ENCODE measurements around the gene PEX11A.

Gene PEX11A

DNA sequence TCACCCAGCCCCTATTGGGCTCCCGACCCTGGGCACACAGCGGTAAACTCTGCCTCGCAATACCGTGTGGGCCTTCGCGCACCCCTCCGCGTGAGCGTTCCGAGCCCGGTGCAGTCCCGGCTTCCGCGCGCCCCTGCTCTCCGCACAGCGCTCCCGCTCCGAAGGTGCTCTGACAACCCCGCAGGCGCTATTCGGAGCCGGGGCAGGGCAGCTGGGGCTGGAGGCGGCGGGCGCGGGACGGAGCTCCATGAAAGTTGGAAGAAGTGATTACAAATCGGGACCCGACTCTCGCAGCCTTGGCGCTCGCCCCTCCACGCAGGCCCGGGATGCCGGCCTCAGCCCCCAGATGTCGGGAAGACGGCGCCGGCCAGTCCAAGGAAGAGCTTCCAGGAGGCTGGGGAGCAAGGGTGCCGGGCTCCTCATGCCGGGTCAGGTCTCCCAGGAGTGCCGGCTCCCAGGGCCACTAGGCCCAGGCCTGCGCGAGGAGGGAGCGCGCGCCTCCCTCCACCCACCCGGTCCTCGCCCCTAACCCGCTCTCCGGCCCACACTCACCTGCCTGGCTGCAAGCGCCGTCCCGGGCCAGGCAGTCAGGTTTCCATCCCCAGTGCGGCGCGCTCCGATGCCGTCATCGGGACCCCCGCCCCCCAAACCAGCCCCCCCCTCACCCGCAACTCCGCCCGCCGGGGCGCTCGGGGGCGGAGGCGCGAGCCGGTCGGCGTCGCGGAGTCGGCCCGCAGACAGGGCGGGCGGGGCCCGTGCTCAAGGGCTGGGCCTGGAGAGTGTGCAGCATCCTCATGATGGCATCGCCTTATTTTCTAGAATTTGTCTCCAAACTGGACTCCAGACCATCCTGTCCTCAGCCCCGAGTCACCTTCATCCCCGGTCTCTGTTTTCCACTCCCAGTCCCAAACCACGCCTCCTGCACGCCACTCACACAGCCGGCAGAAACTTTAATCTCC, 35.4 kb downstream of the PEX11A start, which contains the start of gene KIF7:
TSS of gene KIF7 (minus strand) at position 621 of the 959 bp plus-strand sequence. CDS start 2,537 bp downstream, outside the sequence.
- no peak for DNase-seq (ENCODE audit: low read depth)

DNA sequence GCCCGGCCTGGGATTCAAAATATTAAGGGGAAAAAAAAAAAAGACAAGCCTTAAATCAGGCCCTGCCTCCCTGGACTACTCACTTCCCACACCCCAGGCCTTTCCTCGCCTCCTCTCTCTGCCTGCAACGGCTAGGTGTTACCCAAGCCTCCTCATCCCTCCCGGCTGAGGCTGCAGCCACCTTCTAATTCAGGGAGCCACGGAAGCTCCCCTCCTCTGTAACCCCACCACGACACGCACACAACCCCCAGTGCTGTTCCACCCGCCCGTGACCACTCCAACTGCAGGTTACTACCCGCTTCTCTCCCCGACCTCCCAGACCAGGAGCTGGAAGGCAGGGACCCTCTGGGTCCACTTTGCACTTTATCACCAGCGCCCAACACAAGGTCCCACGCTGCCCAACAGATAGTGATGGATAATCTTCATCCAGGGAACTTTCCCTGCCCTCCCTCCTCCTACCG, 36.2 kb downstream of the PEX11A start:
- DNase-seq (ENCODE audit: low read depth): no peak

DNA sequence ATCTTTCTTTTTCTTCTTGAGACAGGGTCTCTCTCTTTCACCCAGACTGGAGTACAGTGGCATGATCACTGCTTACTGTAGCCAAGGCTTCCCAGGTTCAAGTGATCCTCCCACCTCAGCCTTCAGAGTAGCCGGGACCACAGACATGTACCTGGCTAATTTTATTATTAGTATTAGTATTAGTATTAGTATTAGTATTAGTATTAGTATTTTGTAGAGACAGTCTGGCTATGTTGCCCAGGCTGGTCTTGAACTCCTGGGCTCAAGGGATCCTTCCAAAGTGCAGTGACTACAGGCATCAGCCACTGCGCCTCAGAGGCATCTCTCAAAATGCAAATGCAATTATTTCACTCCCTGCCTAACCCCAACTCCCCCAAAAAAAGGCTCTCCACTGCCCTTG, 37.0 kb downstream of the PEX11A start:
- no peak for DNase-seq (ENCODE audit: low read depth)

DNA sequence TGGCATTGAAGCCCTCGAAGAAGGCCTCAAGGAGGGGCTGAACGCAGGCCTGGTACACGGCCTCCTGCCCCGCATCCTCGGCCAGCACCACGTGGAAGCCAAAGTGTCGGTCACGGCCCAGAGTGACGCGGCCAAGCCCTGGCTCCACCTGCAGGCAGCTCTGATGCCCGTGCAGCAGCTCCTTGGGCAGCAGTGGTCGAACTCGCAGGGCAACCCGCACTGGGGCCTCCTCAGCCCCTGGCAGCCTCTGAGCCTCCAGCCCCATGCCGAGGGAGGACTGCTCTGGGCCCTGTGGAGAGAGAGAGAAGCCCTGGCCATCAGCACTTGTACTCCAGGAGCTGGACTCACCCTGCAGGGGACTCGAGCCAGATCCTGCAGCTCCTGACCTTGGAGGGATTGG, 37.9 kb downstream of the PEX11A start:
- no peak for DNase-seq (ENCODE audit: low read depth)

DNA sequence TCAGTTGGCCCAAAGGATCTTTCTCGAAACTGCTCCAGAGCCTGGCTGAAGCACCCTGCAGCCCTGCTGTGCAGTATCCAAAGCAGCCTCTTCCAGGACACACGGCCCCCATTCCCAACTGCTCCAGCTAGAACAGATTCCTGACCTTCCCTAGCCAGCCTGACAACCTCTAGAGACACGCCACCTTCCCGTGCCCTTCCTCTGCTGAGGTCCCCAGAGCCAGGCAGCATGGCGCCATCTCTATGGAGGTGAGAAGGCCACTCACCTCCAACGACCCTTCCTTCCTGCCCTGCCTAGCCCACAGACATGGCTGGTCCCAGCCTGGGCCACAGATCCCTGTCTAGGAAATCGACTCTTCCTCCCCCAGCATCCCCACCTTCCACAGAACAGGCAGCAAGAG, 38.4 kb downstream of the PEX11A start:
- no peak for DNase-seq (ENCODE audit: low read depth)

DNA sequence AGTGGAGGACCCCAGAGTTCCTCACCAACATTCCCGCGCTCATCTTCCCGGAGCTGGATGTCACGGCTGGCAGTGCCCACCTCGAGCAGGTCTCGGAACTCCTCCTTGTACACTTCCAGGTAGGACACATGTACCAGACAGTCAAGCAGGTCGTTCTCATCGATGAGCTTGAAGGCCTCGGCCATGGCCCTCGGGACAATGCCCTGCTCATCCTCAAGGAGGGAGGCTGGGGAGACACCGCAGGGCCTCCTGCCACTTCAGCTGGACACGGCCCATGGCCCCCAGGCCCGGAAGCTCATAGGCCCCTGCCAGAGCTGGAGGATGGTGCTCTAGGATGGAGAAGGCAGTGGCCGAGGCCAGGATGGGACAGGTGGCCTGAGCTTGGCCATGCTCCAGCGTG, 40.8 kb downstream of the PEX11A start:
- DNase-seq (ENCODE audit: low read depth): no peak

DNA sequence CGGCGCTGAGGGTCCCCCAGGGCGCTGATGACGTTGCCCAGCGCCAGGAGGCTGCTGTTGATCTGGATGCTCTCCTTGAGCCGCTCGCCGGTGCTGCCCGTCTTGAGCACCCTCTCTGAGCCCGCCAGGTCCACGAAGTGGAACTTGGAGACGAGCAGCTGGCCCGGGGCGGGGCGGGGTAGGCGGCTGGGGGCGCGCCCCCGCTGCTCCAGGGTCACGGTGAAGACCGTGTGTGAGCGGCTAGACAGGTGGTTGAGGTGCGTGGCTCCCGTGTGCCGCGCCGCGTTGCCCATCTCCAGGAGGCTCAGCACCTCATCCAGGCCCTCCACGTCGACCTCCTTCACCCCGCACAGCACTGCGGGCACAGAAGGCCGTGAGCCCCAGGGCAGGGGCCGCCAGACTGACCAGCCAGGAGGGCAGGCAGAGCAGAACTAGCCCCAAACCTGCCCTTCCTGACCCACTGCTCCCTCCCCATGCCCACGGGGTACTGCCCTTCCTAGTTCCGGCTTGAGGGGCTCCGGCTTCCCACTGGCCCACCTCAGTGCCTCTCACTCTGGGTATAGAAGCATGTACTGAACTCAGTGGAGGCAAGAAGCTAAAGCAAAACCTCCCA, 41.4 kb downstream of the PEX11A start:
- no peak for DNase-seq (ENCODE audit: low read depth)

DNA sequence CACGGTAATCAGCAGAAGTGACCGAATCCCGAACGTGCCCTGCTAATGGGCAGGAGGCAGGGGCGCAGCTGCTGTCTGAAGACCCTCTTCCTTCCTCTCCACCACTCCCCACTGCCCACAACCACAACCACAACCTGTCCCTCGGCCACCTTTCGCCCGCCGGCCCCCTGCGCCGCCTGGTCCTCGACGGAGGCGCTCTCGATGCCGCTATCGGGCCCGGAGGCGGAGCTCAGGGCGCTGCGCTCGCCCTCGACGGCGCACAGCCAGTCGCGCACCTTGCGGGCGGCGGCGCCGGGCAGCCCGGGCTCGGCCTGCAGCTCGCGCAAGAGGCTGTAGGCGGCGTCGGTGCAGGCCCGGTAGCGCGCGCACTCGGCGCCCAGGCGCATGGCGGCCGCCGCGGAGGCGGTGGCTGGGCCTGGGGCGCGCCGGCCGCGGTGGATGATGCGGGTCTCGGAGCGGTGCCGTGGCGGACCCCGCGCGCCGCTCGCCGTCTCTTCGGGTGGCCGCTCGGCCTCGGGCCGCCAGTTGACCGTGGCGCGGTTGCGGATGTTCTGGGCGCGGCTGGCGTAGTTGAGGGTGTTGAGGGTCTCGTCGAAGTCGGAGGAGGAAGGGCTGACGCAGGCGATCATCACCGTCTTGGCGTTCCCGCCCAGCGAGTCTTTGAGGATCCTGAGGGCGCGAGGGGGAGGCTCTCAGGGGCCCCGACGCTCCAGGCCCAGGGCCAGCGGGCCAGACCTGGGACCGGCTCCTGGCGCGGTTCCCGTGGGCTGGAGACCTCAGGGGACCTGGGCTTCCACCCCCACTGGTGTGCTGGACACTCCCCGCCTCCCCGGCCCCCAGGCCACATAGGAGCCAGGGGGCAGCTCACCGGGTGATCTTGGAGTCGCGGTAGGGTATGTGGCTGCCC, 42.2 kb downstream of the PEX11A start:
- DNase-seq (ENCODE audit: low read depth): no peak

DNA sequence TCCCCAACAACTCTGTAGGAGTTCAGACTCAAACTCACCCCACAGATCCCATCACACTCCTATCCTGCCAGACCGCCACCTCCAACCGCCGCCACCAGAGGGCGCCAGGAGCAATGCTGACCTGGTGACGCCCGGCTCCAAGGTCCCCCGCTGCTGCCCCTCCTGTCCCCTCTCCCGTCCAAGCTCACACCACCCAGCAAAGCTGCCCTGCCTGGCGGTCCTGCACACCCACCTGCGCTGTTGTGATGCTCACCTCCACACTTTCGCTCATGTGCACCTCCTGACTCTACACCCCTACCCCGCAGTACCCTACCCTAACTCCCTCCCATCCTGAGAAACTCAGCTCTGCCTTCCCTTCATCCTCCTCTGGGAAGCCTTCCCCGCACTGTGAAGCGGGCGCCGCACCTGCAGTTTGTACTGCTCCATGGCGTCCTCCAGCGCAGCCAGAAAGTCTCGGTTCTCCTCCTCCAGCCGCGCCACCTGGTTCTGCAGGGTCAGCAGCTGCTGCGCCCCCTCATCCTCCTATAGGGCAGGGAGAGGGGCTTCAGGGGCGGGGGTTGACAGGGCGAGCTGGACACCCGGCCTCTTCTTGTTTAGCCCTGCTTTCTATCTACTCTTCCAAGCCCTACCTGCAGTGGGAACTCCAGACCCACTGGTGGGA, 43.2 kb downstream of the PEX11A start:
- no peak for DNase-seq (ENCODE audit: low read depth)

DNA sequence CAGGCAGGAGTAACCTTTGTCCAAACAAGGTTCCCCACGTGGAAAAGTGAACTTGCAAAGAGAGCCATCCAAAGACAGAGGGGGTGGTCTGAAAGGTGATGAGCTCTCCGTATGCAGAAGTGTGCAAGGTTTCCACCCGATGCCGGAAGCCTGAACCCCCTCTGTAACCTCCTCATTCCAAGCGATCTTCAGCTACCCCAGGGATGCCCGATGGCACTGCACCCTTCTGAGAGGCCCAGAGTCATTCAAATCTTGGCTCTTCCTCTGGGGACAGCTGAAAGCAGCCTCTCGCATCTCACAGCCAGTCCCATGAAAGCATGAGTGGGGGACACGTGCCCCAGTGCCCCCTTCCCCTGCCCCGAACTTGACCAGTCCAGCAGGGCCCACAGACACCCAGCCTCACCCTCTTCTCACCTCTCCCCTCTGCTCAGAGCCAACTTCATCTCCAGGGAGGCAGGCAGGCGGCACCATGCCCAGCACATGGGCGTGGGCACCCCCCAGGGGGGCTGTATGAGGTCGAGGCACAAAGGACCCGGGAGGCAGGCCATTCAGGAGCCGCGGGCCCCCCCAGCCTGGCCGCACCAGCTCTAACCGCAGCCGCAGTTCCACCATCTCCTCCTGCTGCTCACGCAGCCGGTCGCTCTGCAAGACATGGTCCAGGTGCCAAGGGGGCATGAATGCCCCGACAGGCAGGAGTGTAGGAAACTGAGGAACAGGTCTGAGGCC, 44.0 kb downstream of the PEX11A start:
- DNase-seq (ENCODE audit: low read depth): no peak

DNA sequence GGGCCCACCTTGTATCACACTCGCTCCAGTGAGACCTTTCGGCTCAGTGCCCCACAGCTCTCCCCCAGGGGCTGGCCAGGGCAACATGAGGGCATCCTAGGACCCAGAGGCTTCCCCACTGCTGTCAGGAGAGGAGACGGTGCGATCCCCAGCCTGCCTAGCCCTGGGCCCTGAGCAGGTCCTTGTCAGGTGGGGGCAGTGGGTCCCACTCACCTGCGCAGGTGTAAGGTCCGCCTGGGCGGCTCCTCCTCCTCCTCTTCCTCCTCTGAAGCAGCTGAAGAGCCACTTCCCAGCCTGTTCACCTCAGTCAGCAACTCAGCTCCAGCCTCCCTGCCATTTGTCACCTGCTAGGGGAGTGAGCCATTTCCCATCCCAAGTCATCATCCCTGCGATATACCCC, 44.9 kb downstream of the PEX11A start:
- no peak for DNase-seq (ENCODE audit: low read depth)

DNA sequence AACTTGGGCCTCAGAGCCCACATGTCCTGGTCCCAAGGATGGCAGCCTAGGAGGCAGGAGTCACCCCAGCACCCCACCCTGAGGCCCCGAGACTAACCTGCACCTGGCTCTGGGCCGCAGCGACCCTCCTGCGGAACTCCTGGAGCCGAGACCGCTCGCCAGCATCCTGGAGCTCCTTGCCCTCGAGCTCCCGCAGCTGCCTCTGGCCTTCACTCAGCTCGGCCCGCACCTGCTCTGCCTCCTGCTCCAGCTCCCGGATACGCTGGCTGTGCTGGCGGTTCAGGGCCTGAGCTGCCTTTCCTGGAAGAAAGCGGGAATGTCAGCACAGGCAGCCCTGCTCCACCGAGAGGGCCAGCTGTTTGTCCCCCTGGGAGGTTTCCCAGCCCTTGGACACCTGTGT, 48.4 kb downstream of the PEX11A start:
- DNase-seq (ENCODE audit: low read depth): no peak

DNA sequence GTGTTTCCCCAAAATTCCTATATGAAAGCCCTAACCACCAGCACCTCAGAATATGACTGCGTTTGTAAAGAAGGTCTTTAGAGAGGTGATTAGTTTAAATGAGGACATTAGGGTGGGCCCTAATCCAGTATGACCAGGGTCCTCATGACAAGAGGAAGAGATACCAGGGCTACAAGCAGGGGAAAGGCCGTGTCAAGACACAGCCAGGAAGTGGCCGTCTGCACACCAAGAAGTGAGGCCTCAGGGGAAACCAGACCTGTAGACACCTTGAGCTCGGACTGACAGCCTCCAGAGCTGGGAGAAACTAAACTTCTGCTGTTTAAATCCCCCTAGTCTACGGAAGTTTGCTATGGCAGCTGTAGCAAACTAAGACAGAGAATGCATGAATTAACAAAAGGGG, 49.5 kb downstream of the PEX11A start:
- DNase-seq (ENCODE audit: low read depth): no peak

DNA sequence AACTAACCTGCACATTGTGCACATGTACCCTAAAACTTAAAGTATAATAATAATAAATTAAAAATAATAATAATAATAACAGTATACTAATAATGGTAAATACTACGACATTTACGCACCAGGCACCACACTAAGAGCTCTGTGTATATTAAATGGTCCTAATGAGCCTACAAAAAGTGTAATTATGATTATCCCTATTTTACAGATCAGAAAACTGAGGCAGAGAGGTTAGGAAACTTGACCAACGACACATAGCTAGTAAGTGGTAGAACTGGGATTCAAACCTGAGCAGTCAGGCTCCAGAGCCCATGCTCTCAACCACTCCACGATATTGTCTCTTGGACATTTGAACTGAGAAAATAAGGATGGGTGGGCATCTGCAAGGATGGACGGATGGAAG, 50.3 kb downstream of the PEX11A start:
- DNase-seq (ENCODE audit: low read depth): no peak

DNA sequence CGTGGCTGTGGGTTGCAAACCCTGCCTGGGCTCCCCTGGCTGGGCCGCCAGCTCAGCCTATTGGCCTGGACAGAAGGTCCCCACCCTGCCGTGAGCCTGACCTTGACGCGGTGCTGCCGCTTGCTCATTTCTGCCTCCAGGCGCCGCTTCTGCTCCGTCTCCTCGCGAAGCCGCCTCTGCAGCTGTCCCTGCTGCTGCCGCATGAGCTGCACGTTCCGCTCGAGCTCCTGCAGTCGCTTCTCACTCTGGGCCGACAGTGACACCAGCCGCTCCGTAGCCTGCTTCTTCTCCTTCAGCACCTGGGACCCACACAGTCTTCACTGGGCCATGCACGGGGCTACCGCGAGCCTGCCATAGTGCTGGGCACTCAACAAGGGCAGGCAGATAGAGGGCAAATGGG, 57.0 kb downstream of the PEX11A start:
- no peak for DNase-seq (ENCODE audit: low read depth)

DNA sequence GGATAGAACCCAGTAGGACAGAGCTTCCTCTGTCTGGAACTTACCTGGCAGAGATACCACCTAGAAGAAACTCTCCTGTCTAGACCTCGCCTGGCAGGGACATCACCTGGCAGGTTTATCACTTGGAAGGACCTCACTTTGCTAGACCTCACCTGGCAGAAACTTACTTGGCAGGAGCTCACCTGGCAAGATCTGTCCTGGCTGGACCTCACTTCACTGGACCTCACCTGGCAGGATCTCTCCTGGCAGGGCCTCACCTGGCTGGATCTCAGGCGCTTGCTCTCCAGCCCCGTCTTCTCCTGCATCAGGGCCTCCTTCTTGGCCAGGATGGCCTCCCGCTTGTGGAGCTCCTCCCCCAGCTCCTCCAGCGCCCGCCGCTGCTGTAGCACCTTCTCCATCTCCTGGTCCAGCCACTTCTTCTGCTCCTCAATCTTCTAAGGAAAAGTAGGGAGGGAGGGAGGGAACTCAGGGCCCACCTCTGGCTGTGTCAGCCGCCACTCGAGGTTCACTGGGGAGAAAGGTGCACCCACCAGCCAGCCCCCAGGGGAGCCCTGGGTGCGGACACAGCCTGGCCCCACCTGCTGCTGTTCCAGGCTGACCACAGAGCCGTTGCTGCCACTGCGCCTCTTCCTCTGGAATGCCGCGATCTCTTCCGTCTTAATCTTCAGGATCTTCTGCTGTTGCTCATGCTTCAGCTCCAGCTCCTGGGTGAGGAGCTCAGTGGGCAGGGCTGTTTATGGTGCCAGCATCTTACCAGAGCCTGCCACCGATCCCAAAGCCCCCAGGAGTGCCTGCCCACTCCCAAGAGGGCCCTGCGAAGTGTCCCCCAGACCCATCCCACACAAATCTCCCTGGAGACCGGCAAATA, 57.8 kb downstream of the PEX11A start:
- no peak for DNase-seq (ENCODE audit: low read depth)

DNA sequence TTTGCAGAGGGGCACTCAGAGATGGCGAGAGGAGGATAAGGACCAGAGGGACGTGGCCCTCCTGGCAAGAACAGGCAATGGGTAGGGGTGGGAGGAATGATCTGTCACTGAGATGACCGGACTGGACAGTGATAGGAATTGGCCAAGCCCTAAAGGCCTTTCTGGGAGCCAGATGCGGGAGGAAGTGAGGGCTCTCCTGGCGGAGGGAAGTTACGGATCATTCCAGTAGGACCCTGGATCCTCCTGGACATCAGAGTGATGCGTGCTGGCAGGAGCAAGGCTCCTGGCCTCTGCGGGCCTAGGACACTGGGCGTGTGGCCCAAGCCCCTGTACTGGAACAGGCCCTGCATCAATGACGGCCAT, 58.7 kb downstream of the PEX11A start:
- no peak for DNase-seq (ENCODE audit: low read depth)
